GM12875 (cell line): Measurements from ENCODE around the gene PIRT.

Experiments used
- H3K4me3 ChIP-seq: one replicate; pipeline ENCODE4 v1.5.1; 2011; ENCODE audit warnings: low read depth, low read length, control low read depth
- TF ChIP-seq, protein P1 (sequence below): IDR thresholded peaks from 2 replicates; pipeline ENCODE4 v1.5.1; 2011; ENCODE audit warnings: low read depth, mild to moderate bottlenecking, control low read depth, inconsistent platforms, low read length, moderate library complexity, borderline replicate concordance; ENCODE audit not compliant: insufficient read depth

PIRT gene

DNA sequence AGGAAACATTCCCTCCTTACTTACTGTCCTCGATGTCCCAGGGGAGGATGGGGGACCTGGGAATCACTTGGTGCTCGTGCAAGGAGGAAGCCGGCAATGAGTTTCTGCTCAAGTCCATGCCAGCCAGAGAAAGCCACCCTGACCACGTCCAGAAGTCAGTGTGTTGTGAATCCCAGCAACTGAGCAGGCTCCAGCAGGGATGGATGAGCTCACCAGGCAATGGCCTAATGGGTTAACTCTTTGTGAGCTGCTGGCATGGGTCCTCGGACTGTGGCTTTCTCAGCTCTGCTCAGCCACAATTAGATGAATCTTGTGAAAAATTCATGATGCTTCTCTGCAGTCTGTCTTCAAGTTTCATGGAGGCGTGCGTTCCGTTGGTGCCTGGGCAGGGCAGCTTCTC, at the start of gene PIRT:
PIRT (minus strand) TSS at position 167 of the 400 bp plus-strand sequence. CDS start 12,442 bp downstream, outside the sequence.
- TF ChIP-seq, protein P1, sequence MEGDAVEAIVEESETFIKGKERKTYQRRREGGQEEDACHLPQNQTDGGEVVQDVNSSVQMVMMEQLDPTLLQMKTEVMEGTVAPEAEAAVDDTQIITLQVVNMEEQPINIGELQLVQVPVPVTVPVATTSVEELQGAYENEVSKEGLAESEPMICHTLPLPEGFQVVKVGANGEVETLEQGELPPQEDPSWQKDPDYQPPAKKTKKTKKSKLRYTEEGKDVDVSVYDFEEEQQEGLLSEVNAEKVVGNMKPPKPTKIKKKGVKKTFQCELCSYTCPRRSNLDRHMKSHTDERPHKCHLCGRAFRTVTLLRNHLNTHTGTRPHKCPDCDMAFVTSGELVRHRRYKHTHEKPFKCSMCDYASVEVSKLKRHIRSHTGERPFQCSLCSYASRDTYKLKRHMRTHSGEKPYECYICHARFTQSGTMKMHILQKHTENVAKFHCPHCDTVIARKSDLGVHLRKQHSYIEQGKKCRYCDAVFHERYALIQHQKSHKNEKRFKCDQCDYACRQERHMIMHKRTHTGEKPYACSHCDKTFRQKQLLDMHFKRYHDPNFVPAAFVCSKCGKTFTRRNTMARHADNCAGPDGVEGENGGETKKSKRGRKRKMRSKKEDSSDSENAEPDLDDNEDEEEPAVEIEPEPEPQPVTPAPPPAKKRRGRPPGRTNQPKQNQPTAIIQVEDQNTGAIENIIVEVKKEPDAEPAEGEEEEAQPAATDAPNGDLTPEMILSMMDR, result no peak
- no peak within 1 kb of the TSS for H3K4me3 ChIP-seq

DNA sequence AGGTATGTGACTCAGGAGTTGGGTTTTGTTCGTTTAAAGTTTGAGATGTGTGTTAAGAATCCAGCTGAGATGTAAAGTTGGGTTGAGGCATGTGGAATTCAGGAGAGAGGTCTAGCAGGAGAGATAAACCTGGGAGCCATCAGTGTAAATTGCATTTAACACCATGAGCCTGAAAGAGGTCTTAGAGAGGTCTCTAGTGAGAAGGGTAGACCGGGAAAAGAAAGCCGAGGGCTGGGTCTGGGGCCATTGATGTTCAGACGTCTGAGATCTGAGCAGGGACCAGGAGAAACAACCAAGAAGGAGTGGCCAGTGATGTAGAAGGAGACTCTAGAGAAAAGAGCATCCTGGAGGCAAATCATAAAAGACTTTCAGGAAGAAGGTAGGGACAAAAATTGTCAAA, 44.1 kb upstream of the PIRT start:
- no peak overlapping the region for H3K4me3 ChIP-seq
- TF ChIP-seq, protein P1, result no peak

DNA sequence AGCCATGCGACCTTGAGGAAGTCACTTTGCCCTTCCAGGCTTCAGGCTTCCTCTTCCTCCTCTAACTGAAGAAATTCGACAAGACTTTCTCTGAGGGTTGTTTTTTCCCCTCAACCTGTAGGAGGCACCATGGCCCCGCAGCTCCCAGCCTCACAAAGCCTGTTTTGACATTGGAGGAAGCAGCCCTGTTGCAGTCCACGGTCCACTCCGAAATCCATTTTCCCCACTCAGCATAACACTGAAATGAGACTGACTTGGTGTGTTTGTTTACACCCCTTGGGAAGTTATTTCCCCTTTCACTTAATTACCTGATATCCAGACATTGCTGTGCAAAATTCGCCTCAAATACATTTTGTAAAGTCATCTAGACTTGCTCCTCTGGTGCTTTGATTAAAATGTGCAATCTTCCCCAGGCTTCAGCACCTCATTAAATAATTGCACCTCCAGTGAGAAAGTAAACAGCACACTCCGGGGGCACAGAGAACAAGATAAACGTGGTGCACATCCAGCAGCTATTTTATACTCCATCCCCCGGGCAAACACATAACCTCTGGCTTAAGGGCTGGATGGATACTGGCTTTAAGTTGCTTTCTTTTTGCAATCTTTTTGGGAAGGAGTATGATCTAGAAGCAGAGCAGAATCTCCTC, 41.4 kb upstream of the PIRT start:
- no peak overlapping the region for H3K4me3 ChIP-seq
- TF ChIP-seq, protein P1, result 0 out of 2 replicates have a peak, but pooled peaks have one; percentile 4

DNA sequence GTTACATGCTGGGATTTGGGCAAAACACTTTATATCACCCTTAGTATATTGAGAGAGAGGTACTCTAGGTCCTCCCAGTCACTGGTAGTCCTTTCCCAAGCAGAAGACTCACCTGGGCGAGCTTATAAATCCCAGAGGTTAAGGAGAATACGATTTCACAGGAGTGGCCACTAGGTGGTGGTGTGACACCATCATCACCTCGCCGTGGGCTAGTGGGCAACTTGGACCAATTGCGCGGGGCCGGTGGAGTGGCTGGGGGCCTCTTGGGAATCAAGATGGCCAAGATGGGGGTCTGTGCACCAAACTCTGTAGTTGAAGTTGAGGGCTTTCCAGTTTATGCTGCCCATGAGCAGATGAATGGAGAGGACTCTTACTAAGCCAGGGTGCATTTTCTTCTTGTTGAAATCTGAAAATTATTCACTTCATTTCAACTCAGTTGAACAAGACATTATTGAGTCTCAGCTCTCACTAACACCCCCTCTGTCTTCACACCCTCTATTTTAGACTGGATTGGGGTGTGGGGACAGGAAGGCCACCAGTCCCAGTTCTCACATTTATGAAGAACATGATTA, 38.2 kb upstream of the PIRT start:
- TF ChIP-seq, protein P1, result peak; percentile 55
- H3K4me3 ChIP-seq, result no peak overlapping the region

DNA sequence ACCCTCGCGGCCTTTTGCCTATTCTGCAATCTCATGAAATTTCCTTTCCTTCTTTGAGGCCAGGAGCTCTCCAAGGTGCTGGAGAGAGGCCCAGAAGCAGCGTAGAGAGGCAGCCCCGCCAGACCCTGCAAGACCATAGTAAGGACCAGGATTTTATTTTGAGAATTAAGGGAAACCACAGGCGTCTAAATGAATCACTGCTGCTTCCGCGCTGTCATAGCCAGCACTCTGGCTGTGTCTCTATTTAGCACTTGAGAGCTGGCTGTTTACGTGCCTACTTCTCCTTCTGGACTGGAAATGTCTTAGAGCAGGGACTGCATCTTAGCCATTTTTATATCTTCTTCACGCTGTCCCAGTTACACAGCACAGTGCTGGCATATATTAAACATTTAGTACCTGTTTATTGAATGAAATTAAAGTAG, 37.6 kb upstream of the PIRT start:
- no peak overlapping the region for H3K4me3 ChIP-seq
- TF ChIP-seq, protein P1, result no peak

DNA sequence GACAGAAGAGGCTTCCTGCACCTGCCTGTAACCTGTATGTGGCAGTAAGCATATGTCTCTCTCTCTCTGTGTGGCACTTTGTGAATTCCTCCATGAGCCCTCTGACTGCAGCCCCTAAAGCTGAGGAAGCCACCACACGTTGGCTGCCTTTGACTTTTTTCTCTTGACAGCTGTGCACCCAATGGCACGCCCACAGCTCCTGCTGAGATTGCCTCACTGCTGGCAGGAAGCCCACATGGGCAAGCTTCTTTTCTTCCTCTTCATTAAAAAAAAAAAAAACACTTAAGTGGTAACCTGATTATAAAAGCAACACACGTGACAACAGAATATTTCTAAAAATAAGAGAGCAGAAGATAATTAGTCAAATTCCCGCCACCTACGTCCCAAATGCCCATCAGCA, 34.0 kb upstream of the PIRT start:
- TF ChIP-seq, protein P1, result no peak
- H3K4me3 ChIP-seq, result no peak overlapping the region
